Rectal smooth muscle tissue (tissue), 1 donor: ENCODE results near the gene QSER1.
"Not testable (repeated sequence)": the region's sequence is repeated elsewhere in the genome, so short reads cannot be mapped to it uniquely, and the experiment has no call there.

Experiments
- H3K27ac ChIP-seq: one replicate; pipeline ENCODE4 v1.7.0; 2013; ENCODE audit warnings: low read depth, low read length, inconsistent platforms
- H3K27me3 ChIP-seq: one replicate; pipeline ENCODE4 v1.7.0; 2013; ENCODE audit warnings: low read length; ENCODE audit not compliant: control insufficient read depth, insufficient read depth
- H3K36me3 ChIP-seq: one replicate; pipeline ENCODE4 v1.7.0; 2013; ENCODE audit warnings: low read length; ENCODE audit not compliant: control insufficient read depth, insufficient read depth
- H3K4me1 ChIP-seq: one replicate; pipeline ENCODE4 v1.7.0; 2013; ENCODE audit warnings: low read length; ENCODE audit not compliant: control insufficient read depth, insufficient read depth
- H3K4me3 ChIP-seq: one replicate; pipeline ENCODE4 v1.7.0; 2013; ENCODE audit warnings: low read length
- H3K9ac ChIP-seq: one replicate; pipeline ENCODE4 v1.7.0; 2013; ENCODE audit warnings: low read length

QSER1 gene

GRCh38 chr11:32947978-32948377 lies 55.4 kb downstream of the QSER1 start:
- H3K4me3 ChIP-seq, result no peak overlapping the region
- no peaks in the 10 kb centered on the region for H3K27me3 ChIP-seq
- H3K4me1 ChIP-seq, result no peaks in the 10 kb centered on the region
- H3K9ac ChIP-seq, result no peak overlapping the region
- H3K27ac ChIP-seq, result no peak overlapping the region
- no peaks in the 10 kb centered on the region for H3K36me3 ChIP-seq

- H3K9ac ChIP-seq, result no peak overlapping the region
- H3K4me3 ChIP-seq, result no peak overlapping the region
- no peaks in the 10 kb centered on the region for H3K27me3 ChIP-seq
- H3K36me3 ChIP-seq, result no peaks in the 10 kb centered on the region
- H3K4me1 ChIP-seq, result no peaks in the 10 kb centered on the region
- no peak overlapping the region for H3K27ac ChIP-seq
Measured at GRCh38 chr11:32949739-32950138, 57.1 kb downstream of the QSER1 start.

DNA sequence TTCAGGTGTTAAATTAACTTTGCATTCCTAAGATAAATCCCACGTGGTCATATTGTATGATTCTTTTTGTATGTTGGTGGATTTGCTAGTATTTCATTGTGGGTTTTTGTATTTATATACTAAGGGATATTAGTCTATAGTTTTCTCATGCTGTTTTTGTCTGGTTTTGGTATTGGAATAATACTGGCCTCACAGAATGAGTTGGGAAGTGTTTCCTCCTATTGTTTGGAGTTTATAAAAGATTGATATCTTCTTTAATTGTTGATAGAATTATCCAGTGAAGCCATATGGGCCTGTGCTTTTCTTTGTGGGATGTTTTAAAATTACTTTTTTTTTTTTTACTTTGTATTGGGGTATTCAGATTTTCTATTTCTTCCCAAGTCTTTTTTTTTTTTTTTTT lies 59.8 kb downstream of the QSER1 start:
- H3K27me3 ChIP-seq, result no peaks in the 10 kb centered on the region
- H3K4me3 ChIP-seq, result no peak overlapping the region
- H3K36me3 ChIP-seq, result no peaks in the 10 kb centered on the region
- H3K27ac ChIP-seq, result no peak overlapping the region
- no peaks in the 10 kb centered on the region for H3K4me1 ChIP-seq
- no peak overlapping the region for H3K9ac ChIP-seq

- H3K36me3 ChIP-seq, result no peaks in the 10 kb centered on the region
- H3K9ac ChIP-seq, result no peak overlapping the region
- no peaks in the 10 kb centered on the region for H3K27me3 ChIP-seq
- no peak overlapping the region for H3K27ac ChIP-seq
- H3K4me1 ChIP-seq, result no peaks in the 10 kb centered on the region
- H3K4me3 ChIP-seq, result no peak overlapping the region
Measured at GRCh38 chr11:32953700-32954099, 61.1 kb downstream of the QSER1 start.

- Histone ChIP-seq H3K27me3 (no peaks in the 10 kb centered on the region), H3K9ac (no peak overlapping the region), H3K36me3 (peaks cover 2% of the 10 kb centered on the region), H3K27ac (no peak overlapping the region), H3K4me1 (no peaks in the 10 kb centered on the region), H3K4me3 (no peak overlapping the region)
Measured at GRCh38 chr11:32960553-32961164, 68.0 kb downstream of the QSER1 start.

GRCh38 chr11:32962016-32962415 lies 69.4 kb downstream of the QSER1 start:
- H3K4me3 ChIP-seq, result no peak overlapping the region
- no peaks in the 10 kb centered on the region for H3K4me1 ChIP-seq
- H3K27me3 ChIP-seq, result no peaks in the 10 kb centered on the region
- H3K36me3 ChIP-seq, result peaks cover 2% of the 10 kb centered on the region
- H3K9ac ChIP-seq, result no peak overlapping the region
- H3K27ac ChIP-seq, result no peak overlapping the region

DNA sequence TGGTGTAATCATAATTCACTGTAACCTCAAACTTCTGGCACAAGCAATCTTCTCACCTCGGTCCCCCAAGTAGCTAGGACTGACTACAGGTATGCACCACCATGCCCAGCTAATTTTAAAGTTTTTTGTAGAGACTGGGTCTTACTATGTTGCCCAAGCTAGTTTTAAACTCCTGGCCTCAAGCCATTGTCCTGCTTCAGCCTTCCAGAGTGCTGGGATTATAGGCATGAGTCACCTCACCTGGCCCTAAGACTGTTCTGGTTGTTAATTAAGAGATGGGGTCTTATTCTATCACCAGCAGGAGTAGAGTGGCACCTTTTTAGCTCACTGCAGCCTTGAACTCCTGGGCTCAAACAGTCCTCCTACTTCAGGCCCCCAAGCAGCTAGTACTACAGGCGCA lies 71.1 kb downstream of the QSER1 start:
- no peak overlapping the region for H3K27ac ChIP-seq
- no peaks in the 10 kb centered on the region for H3K27me3 ChIP-seq
- H3K4me3 ChIP-seq, result no peak overlapping the region
- no peaks in the 10 kb centered on the region for H3K4me1 ChIP-seq
- H3K36me3 ChIP-seq, result peaks cover 2% of the 10 kb centered on the region
- no peak overlapping the region for H3K9ac ChIP-seq

GRCh38 chr11:32968541-32968940 lies 75.9 kb downstream of the QSER1 start:
- no peaks in the 10 kb centered on the region for H3K4me1 ChIP-seq
- no peak overlapping the region for H3K27ac ChIP-seq
- no peak overlapping the region for H3K9ac ChIP-seq
- no peaks in the 10 kb centered on the region for H3K27me3 ChIP-seq
- peaks cover 5% of the 10 kb centered on the region for H3K36me3 ChIP-seq
- no peak overlapping the region for H3K4me3 ChIP-seq

DNA sequence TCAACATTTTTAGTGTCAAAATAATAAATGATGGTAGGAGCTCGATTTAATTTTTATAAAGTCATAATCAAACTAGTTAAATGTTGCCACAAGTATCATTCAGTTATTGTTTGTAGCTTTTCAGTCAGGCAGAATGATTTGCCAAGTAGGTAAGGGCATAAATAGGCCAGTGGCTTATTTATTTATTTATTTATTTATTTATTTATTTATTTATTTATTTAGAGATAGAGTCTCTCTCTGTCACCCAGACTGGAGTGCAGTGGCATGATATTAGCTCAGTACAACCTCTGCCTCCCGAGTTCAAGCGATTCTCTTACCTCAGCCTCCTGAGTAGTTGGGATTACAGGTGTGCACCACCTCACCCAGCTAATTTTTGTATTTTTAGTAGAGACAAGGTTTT lies 79.6 kb downstream of the QSER1 start:
- H3K4me3 ChIP-seq, H3K36me3 ChIP-seq, H3K9ac ChIP-seq, H3K27ac ChIP-seq, H3K27me3 ChIP-seq, H3K4me1 ChIP-seq: not testable (repeated sequence)

GRCh38 chr11:32972781-32973180 lies 80.2 kb downstream of the QSER1 start:
- peaks cover 3% of the 10 kb centered on the region for H3K36me3 ChIP-seq
- no peaks in the 10 kb centered on the region for H3K4me1 ChIP-seq
- no peaks in the 10 kb centered on the region for H3K27me3 ChIP-seq
- H3K27ac ChIP-seq, result peak overlapping the region; percentile 14
- no peak overlapping the region for H3K4me3 ChIP-seq
- H3K9ac ChIP-seq, result no peak overlapping the region

GRCh38 chr11:32982626-32983025 lies 90.0 kb downstream of the QSER1 start:
- no peak overlapping the region for H3K27ac ChIP-seq
- no peak overlapping the region for H3K4me3 ChIP-seq

DNA sequence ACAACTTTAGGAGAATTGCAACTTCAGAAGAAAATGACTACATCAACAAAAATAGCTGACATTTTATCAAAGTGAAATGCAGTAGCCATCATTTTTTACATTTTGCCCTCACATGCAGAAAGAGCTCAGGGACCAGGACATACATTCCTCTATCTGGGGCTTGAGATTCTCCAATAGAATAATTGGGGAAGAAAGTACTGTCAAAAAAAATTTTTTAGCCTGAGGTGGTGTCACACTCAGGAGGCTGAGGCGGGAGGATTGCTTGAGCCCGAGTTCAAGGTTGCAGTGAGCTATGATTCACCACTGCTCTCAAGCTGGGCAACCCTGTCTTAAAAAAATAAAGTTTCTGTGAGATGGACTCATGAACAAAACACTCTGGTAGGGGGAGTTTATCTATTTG lies 90.9 kb downstream of the QSER1 start:
- no peaks in the 10 kb centered on the region for H3K4me1 ChIP-seq
- no peaks in the 10 kb centered on the region for H3K27me3 ChIP-seq
- no peaks in the 10 kb centered on the region for H3K36me3 ChIP-seq
- no peak overlapping the region for H3K27ac ChIP-seq
- H3K9ac ChIP-seq, result no peak overlapping the region
- H3K4me3 ChIP-seq, result no peak overlapping the region

More at GRCh38 chr11:32982626-32983025, 90.0 kb downstream of the QSER1 start:
- H3K36me3 ChIP-seq, result no peaks in the 10 kb centered on the region
- no peak overlapping the region for H3K9ac ChIP-seq
- H3K27me3 ChIP-seq, result no peaks in the 10 kb centered on the region
- H3K4me1 ChIP-seq, result no peaks in the 10 kb centered on the region

GRCh38 chr11:32985600-32985999 lies 93.0 kb downstream of the QSER1 start:
- Histone ChIP-seq H3K27me3 (no peaks in the 10 kb centered on the region), H3K27ac (no peak overlapping the region), H3K4me1 (no peaks in the 10 kb centered on the region), H3K9ac (no peak overlapping the region), H3K4me3 (no peak overlapping the region), H3K36me3 (no peaks in the 10 kb centered on the region)
